Kidney (tissue), 14 donors: Measurements from ENCODE around the gene KCNQ1. TPM values are rescaled to one million over a fixed set of nuclear protein-coding genes. Genes with fewer than 3 reads are reported as not detected.
A peak's percentile ranks its signal among the peaks of the same experiment; 100 is the strongest.

Source experiments
- DNase-seq, 5 donors: peaks; one replicate each; pipeline ENCODE4 v3.0.0-alpha.2; 2013 to 2020
- FAIRE-seq: peaks from 2 replicates; lab custom pipeline; 2012; peaks lifted over from hg19 to GRCh38; lab: Jason Lieb, UNC
- H3K27ac ChIP-seq, 2 donors: one replicate each; pipeline ENCODE4 v1.7.0; 2013; ENCODE audit warnings: low read depth in 2 of 2, low read length in 2 of 2, inconsistent platforms in 1 of 2
- H3K27me3 ChIP-seq: one replicate; pipeline ENCODE4 v1.7.1; 2013; ENCODE audit warnings: low read length, inconsistent platforms; ENCODE audit not compliant: control insufficient read depth, insufficient read depth
- H3K36me3 ChIP-seq, 3 donors: one replicate each; pipeline versions ENCODE4 v1.7.0 to v1.7.1; 2013; ENCODE audit warnings: low read length in 3 of 3, control low read depth in 1 of 3, inconsistent platforms in 1 of 3; ENCODE audit not compliant: insufficient read depth in 3 of 3, control insufficient read depth in 2 of 3
- H3K4me1 ChIP-seq, 3 donors: one replicate each; pipeline versions ENCODE4 v1.7.0 to v1.7.1; 2013; ENCODE audit warnings: low read length in 3 of 3, inconsistent platforms in 1 of 3, low read depth in 1 of 3; ENCODE audit not compliant: control insufficient read depth in 2 of 3, insufficient read depth in 2 of 3
- H3K4me3 ChIP-seq, 3 donors: one replicate each; pipeline versions ENCODE4 v1.7.0 to v1.8.1; 2013; ENCODE audit warnings: low read length in 3 of 3, control low read depth in 1 of 3, inconsistent platforms in 1 of 3
- H3K9ac ChIP-seq, 3 donors: one replicate each; pipeline versions ENCODE4 v1.7.0 to v1.7.1; 2013; ENCODE audit warnings: low read length in 3 of 3, control low read depth in 1 of 3, inconsistent platforms in 1 of 3
- H3K9me3 ChIP-seq, 3 donors: one replicate each; pipeline versions ENCODE4 v1.7.0 to v1.7.1; 2013; ENCODE audit warnings: low read length in 3 of 3, control low read depth in 1 of 3, inconsistent platforms in 1 of 3; ENCODE audit not compliant: control insufficient read depth in 2 of 3, insufficient read depth in 1 of 3
- intact Hi-C: fragments of 100-400 bp; cut with DNase I; formaldehyde crosslinking; loops from one replicate; pipeline ENCODE4 v1.11.1; 2022
- polyA plus RNA-seq: library from polyadenylated mRNA; stranded (reverse); fragments of 350-450 nt; fragmentation: Illumina TruSeq; extraction: RNeasy Lipid Tissue Mini Kit (QIAGEN cat#74804); gene quantifications from one replicate; pipeline ENCODE4 v1.2.3, GENCODE V29; 2014; ENCODE audit warnings: low read depth, low replicate concordance; ENCODE audit not compliant: insufficient read depth
- total RNA-seq: library from RNA; stranded (reverse); fragmentation: NEBNext Ultra II Directional; extraction: Animal tissue kit (Norgen Biotek cat#: 25700); gene quantifications from one replicate; pipeline ENCODE4 v1.2.1, GENCODE V29; 2021
- TF ChIP-seq, protein P1 (sequence below): IDR thresholded peaks from 3 replicates; pipeline ENCODE4 v1.5.1; 2012; ENCODE audit warnings: mild to moderate bottlenecking, moderate library complexity, borderline replicate concordance; ENCODE audit not compliant: insufficient read depth; ENCODE audit errors: extremely low read depth
- donor health status: control.
- donor health status: control.
- donor health status: control.
- donor health status: control.
- donor health status: control.
- donor health status: DM: yes; HTN: yes; CAD: no.
- donor health status: Normal renal cell carcinoma (clear cell type).

Gene KCNQ1
- total and polyA plus RNA-seq, 2 donors from 2014 or later = 45.5 to 49.4 TPM

DNA sequence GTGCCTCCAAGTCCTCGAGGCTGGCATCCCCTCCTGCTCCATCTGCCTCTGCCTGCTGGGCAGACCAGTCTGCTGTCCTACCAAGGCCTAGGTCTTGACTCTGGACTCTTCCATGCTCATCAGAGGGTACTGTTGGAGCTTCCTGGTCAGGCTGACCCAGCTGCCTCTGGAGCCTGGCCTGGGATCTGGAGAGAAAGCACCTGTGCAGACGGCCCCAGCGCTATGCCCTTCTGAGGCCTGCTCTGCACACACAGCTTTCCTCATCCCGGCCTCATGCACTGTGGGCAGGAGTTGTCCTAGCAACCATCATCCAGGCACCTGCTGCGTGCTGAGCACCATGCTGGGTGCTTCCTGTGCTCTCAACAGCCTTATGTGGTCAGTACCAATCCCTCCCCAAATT, 369.9 kb downstream of the KCNQ1 start:
- Histone ChIP-seq H3K36me3 (no peaks in the 10 kb centered on the region), H3K27me3 (no peaks in the 10 kb centered on the region), H3K9me3 (peaks cover 0 to 15% (median 0%) of the 10 kb centered on the region in 3 donors), H3K27ac (no peak overlapping the region), H3K4me3 (no peak overlapping the region), H3K9ac (no peak overlapping the region), H3K4me1 (peaks cover 0 to 6% (median 0%) of the 10 kb centered on the region in 3 donors)
- intact Hi-C loops = no loop called here
- FAIRE-seq = no peak
- DNase-seq = peak in 1 of 5 donors; percentile 59
- TF ChIP-seq, protein P1, sequence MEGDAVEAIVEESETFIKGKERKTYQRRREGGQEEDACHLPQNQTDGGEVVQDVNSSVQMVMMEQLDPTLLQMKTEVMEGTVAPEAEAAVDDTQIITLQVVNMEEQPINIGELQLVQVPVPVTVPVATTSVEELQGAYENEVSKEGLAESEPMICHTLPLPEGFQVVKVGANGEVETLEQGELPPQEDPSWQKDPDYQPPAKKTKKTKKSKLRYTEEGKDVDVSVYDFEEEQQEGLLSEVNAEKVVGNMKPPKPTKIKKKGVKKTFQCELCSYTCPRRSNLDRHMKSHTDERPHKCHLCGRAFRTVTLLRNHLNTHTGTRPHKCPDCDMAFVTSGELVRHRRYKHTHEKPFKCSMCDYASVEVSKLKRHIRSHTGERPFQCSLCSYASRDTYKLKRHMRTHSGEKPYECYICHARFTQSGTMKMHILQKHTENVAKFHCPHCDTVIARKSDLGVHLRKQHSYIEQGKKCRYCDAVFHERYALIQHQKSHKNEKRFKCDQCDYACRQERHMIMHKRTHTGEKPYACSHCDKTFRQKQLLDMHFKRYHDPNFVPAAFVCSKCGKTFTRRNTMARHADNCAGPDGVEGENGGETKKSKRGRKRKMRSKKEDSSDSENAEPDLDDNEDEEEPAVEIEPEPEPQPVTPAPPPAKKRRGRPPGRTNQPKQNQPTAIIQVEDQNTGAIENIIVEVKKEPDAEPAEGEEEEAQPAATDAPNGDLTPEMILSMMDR = no peak

DNA sequence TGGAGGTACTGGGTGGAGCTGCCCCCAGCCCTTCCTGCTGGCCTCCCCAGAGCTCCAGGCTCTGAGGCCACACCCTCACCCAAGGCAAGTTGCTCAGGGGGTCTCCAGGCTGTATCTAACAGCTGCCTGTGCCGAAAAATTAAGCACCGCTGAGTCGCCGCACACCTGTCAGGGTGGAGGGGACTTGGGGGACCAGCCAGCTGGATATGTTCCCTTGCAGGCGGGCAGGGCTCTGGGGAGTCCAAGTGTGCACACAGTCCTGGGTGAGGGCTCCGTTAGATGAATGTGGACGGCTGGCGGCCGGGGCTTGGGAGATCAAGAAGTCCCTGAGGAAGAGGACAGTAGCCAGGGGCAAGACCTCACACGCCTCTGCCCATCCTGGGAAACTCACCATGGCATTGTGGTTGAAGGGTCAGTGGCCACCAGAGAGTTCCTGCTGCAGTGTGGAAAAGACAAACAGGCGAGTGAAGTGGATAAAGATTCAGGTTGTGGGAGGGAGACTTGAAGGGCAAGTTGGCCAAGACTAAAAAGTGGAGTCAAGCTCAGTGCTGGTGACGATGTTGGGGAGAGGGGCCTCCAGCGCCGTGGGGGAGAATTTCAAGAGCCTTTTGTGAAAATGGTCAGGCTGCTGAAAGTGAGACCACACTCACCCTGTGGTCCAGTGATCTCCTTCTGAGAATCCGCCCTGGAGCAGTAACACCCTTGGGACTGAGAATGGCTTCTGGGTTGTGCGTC, 371.1 kb downstream of the KCNQ1 start:
- H3K9ac ChIP-seq = no peak overlapping the region
- H3K27me3 ChIP-seq = no peaks in the 10 kb centered on the region
- H3K4me3 ChIP-seq = no peak overlapping the region
- FAIRE-seq = no peak
- no peak overlapping the region for H3K27ac ChIP-seq
- intact Hi-C loops = no loop called here
- DNase-seq = peak in 1 of 5 donors; percentile 56
- TF ChIP-seq, protein P1 = no peak
- H3K36me3 ChIP-seq = no peaks in the 10 kb centered on the region
- H3K4me1 ChIP-seq = peaks cover 0 to 6% (median 0%) of the 10 kb centered on the region in 3 donors
- H3K9me3 ChIP-seq = peaks cover 0 to 15% (median 0%) of the 10 kb centered on the region in 3 donors

DNA sequence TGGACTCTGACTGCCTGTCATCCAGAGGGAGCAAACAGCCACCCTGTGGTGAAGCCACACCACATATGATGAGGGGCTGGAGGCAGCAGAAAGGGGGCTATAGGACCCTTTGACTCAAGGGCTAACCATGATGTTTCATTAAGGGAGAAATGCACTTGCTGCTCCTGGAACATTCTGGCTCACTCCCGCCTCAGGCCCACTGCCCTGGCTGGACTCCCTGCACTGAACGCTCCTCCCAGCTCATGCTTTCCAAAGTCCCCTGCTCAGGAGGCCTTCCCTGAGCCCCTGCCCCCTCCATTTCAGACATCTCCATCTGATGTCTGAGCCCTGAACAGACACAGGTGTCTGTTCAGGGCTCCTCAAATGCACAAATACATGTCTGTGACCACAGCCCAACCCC, 371.7 kb downstream of the KCNQ1 start:
- H3K9me3 ChIP-seq = peaks cover 0 to 15% (median 0%) of the 10 kb centered on the region in 3 donors
- H3K4me1 ChIP-seq = peaks cover 0 to 6% (median 0%) of the 10 kb centered on the region in 3 donors
- TF ChIP-seq, protein P1 = no peak
- DNase-seq (no peak), FAIRE-seq (no peak)
- H3K9ac ChIP-seq = no peak overlapping the region
- no peaks in the 10 kb centered on the region for H3K36me3 ChIP-seq
- H3K27me3 ChIP-seq = no peaks in the 10 kb centered on the region
- intact Hi-C loops = no loop called here
- H3K4me3 ChIP-seq = no peak overlapping the region
- no peak overlapping the region for H3K27ac ChIP-seq
